ENCODE results near the gene SLC39A11.

The SLC39A11 gene

GRCh38 chr17:72719578-72720493, 372.7 kb downstream of the SLC39A11 start:
- Histone ChIP-seq H3K27ac (ENCODE audit: low read length, poor library complexity, severe bottlenecking) (no peak overlapping the region), H3K4me3 (ENCODE audit: insufficient read depth in 1 of 2, low read depth in 1 of 2, low read length in 2 of 2) (no peak overlapping the region), H3K9ac (ENCODE audit: low read length) (no peak overlapping the region), H3K79me1 (replicated peaks; ENCODE audit: low read length, poor library complexity, severe bottlenecking) (no peaks in the 10 kb centered on the region), H3K4me2 (ENCODE audit: low read length, poor library complexity, severe bottlenecking) (no peak overlapping the region), H4K91ac (ENCODE audit: low read length) (no peak overlapping the region), H3K23ac (ENCODE audit: low read length in 2 of 2) (no peak overlapping the region), H3K27me3 (ENCODE audit: control insufficient read depth in 1 of 2, insufficient read depth in 1 of 2, low read length in 2 of 2) (no peaks in the 10 kb centered on the region), H3K4ac (ENCODE audit: low read depth in 1 of 2, low read length in 2 of 2) (no peak overlapping the region), H2AFZ (ENCODE audit: low read depth, low read length) (no peak overlapping the region), H2BK120ac (ENCODE audit: low read depth, low read length) (no peak overlapping the region), H3K36me3 (ENCODE audit: control insufficient read depth in 1 of 2, insufficient read depth in 2 of 2, low read depth in 1 of 2, low read length in 2 of 2) (no peaks in the 10 kb centered on the region), H3K14ac (ENCODE audit: low read length in 2 of 2) (no peak overlapping the region), H4K8ac (ENCODE audit: low read length) (peak overlapping the region; percentile 9), H2BK12ac (ENCODE audit: low read length in 2 of 2) (no peak overlapping the region), H3K18ac (ENCODE audit: low read depth in 1 of 2, low read length in 2 of 2) (no peak overlapping the region), H3K4me1 (ENCODE audit: control insufficient read depth, insufficient read depth, low read depth, low read length) (peaks cover 16% of the 10 kb centered on the region), H3K9me3 (ENCODE audit: control insufficient read depth, low read length) (no peaks in the 10 kb centered on the region), H2BK15ac (ENCODE audit: low read depth, poor library complexity, severe bottlenecking) (no peak overlapping the region), H2AK5ac (ENCODE audit: low read length, severe bottlenecking) (no peak overlapping the region), H2BK5ac (ENCODE audit: low read depth, low read length, poor library complexity, severe bottlenecking) (no peak overlapping the region)
- peak; percentile 60 for DNase-seq
- 80% methylated on average over 25 of the region's 25 CpGs for WGBS

GRCh38 chr17:72719206-72719577, 373.3 kb downstream of the SLC39A11 start:
- 92% methylated on average over 8 of the region's 8 CpGs for WGBS
- DNase-seq, result no peak
- Histone ChIP-seq H2AFZ (ENCODE audit: low read depth, low read length) (no peak overlapping the region), H3K4ac (ENCODE audit: low read depth in 1 of 2, low read length in 2 of 2) (no peak overlapping the region), H3K9me3 (ENCODE audit: control insufficient read depth, low read length) (no peaks in the 10 kb centered on the region), H3K9ac (ENCODE audit: low read length) (no peak overlapping the region), H2BK12ac (ENCODE audit: low read length in 2 of 2) (no peak overlapping the region), H2AK5ac (ENCODE audit: low read length, severe bottlenecking) (no peak overlapping the region), H3K14ac (ENCODE audit: low read length in 2 of 2) (no peak overlapping the region), H4K91ac (ENCODE audit: low read length) (no peak overlapping the region), H3K36me3 (ENCODE audit: control insufficient read depth in 1 of 2, insufficient read depth in 2 of 2, low read depth in 1 of 2, low read length in 2 of 2) (no peaks in the 10 kb centered on the region), H3K18ac (ENCODE audit: low read depth in 1 of 2, low read length in 2 of 2) (no peak overlapping the region), H3K4me3 (ENCODE audit: insufficient read depth in 1 of 2, low read depth in 1 of 2, low read length in 2 of 2) (no peak overlapping the region), H2BK120ac (ENCODE audit: low read depth, low read length) (no peak overlapping the region), H2BK15ac (ENCODE audit: low read depth, poor library complexity, severe bottlenecking) (no peak overlapping the region), H3K4me1 (ENCODE audit: control insufficient read depth, insufficient read depth, low read depth, low read length) (peaks cover 16% of the 10 kb centered on the region), H2BK5ac (ENCODE audit: low read depth, low read length, poor library complexity, severe bottlenecking) (no peak overlapping the region), H3K79me1 (replicated peaks; ENCODE audit: low read length, poor library complexity, severe bottlenecking) (no peaks in the 10 kb centered on the region), H3K4me2 (ENCODE audit: low read length, poor library complexity, severe bottlenecking) (no peak overlapping the region), H4K8ac (ENCODE audit: low read length) (no peak overlapping the region), H3K27me3 (ENCODE audit: control insufficient read depth in 1 of 2, insufficient read depth in 1 of 2, low read length in 2 of 2) (no peaks in the 10 kb centered on the region), H3K23ac (ENCODE audit: low read length in 2 of 2) (no peak overlapping the region), H3K27ac (ENCODE audit: low read length, poor library complexity, severe bottlenecking) (no peak overlapping the region)

- Histone ChIP-seq H3K23ac (ENCODE audit: low read length in 2 of 2) (no peak overlapping the region), H2BK5ac (ENCODE audit: low read depth, low read length, poor library complexity, severe bottlenecking) (no peak overlapping the region), H4K91ac (ENCODE audit: low read length) (peak overlapping the region; percentile 44), H3K36me3 (ENCODE audit: control insufficient read depth in 1 of 2, insufficient read depth in 2 of 2, low read depth in 1 of 2, low read length in 2 of 2) (no peaks in the 10 kb centered on the region), H3K14ac (ENCODE audit: low read length in 2 of 2) (no peak overlapping the region), H3K9me3 (ENCODE audit: control insufficient read depth, low read length) (no peaks in the 10 kb centered on the region), H2BK15ac (ENCODE audit: low read depth, poor library complexity, severe bottlenecking) (no peak overlapping the region), H3K79me1 (replicated peaks; ENCODE audit: low read length, poor library complexity, severe bottlenecking) (no peaks in the 10 kb centered on the region), H3K9ac (ENCODE audit: low read length) (no peak overlapping the region), H3K4me1 (ENCODE audit: control insufficient read depth, insufficient read depth, low read depth, low read length) (peaks cover 16% of the 10 kb centered on the region), H3K27ac (ENCODE audit: low read length, poor library complexity, severe bottlenecking) (no peak overlapping the region), H4K8ac (ENCODE audit: low read length) (no peak overlapping the region), H3K4ac (ENCODE audit: low read depth in 1 of 2, low read length in 2 of 2) (no peak overlapping the region), H2AK5ac (ENCODE audit: low read length, severe bottlenecking) (peak overlapping the region; percentile 12), H3K18ac (ENCODE audit: low read depth in 1 of 2, low read length in 2 of 2) (no peak overlapping the region), H3K27me3 (ENCODE audit: control insufficient read depth in 1 of 2, insufficient read depth in 1 of 2, low read length in 2 of 2) (no peaks in the 10 kb centered on the region), H2AFZ (ENCODE audit: low read depth, low read length) (no peak overlapping the region), H2BK12ac (ENCODE audit: low read length in 2 of 2) (peak overlapping the region; percentile 59 to 88), H2BK120ac (ENCODE audit: low read depth, low read length) (no peak overlapping the region), H3K4me3 (ENCODE audit: insufficient read depth in 1 of 2, low read depth in 1 of 2, low read length in 2 of 2) (no peak overlapping the region), H3K4me2 (ENCODE audit: low read length, poor library complexity, severe bottlenecking) (no peak overlapping the region)
- WGBS, result 94% methylated on average over 7 of the region's 8 CpGs
- DNase-seq, result no peak
Observed at GRCh38 chr17:72717676-72718075, 374.8 kb downstream of the SLC39A11 start.

- Histone ChIP-seq H2BK15ac (ENCODE audit: low read depth, poor library complexity, severe bottlenecking) (no peak overlapping the region), H2BK12ac (ENCODE audit: low read length in 2 of 2) (peak overlapping the region; percentile 59 to 88), H2AK5ac (ENCODE audit: low read length, severe bottlenecking) (peak overlapping the region; percentile 12), H3K23ac (ENCODE audit: low read length in 2 of 2) (no peak overlapping the region), H4K8ac (ENCODE audit: low read length) (no peak overlapping the region), H3K4me1 (ENCODE audit: control insufficient read depth, insufficient read depth, low read depth, low read length) (peaks cover 16% of the 10 kb centered on the region), H3K36me3 (ENCODE audit: control insufficient read depth in 1 of 2, insufficient read depth in 2 of 2, low read depth in 1 of 2, low read length in 2 of 2) (no peaks in the 10 kb centered on the region), H3K27ac (ENCODE audit: low read length, poor library complexity, severe bottlenecking) (no peak overlapping the region), H4K91ac (ENCODE audit: low read length) (peak overlapping the region; percentile 44), H3K18ac (ENCODE audit: low read depth in 1 of 2, low read length in 2 of 2) (no peak overlapping the region), H2AFZ (ENCODE audit: low read depth, low read length) (no peak overlapping the region), H2BK120ac (ENCODE audit: low read depth, low read length) (no peak overlapping the region), H3K9ac (ENCODE audit: low read length) (no peak overlapping the region), H3K27me3 (ENCODE audit: control insufficient read depth in 1 of 2, insufficient read depth in 1 of 2, low read length in 2 of 2) (no peaks in the 10 kb centered on the region), H3K14ac (ENCODE audit: low read length in 2 of 2) (no peak overlapping the region), H3K4me3 (ENCODE audit: insufficient read depth in 1 of 2, low read depth in 1 of 2, low read length in 2 of 2) (no peak overlapping the region), H3K9me3 (ENCODE audit: control insufficient read depth, low read length) (no peaks in the 10 kb centered on the region), H3K4me2 (ENCODE audit: low read length, poor library complexity, severe bottlenecking) (no peak overlapping the region), H2BK5ac (ENCODE audit: low read depth, low read length, poor library complexity, severe bottlenecking) (no peak overlapping the region), H3K4ac (ENCODE audit: low read depth in 1 of 2, low read length in 2 of 2) (no peak overlapping the region), H3K79me1 (replicated peaks; ENCODE audit: low read length, poor library complexity, severe bottlenecking) (no peaks in the 10 kb centered on the region)
- DNase-seq, result no peak
- 91% methylated on average over 10 of the region's 10 CpGs for WGBS
Observed at GRCh38 chr17:72717276-72717675, 375.2 kb downstream of the SLC39A11 start.

Data from mesenchymal stem cell (in vitro differentiated cells and primary cell).